ENCODE data around the gene CBX7.
A peak's percentile ranks its signal among the peaks of the same experiment; 100 is the strongest.

The CBX7 gene

DNA sequence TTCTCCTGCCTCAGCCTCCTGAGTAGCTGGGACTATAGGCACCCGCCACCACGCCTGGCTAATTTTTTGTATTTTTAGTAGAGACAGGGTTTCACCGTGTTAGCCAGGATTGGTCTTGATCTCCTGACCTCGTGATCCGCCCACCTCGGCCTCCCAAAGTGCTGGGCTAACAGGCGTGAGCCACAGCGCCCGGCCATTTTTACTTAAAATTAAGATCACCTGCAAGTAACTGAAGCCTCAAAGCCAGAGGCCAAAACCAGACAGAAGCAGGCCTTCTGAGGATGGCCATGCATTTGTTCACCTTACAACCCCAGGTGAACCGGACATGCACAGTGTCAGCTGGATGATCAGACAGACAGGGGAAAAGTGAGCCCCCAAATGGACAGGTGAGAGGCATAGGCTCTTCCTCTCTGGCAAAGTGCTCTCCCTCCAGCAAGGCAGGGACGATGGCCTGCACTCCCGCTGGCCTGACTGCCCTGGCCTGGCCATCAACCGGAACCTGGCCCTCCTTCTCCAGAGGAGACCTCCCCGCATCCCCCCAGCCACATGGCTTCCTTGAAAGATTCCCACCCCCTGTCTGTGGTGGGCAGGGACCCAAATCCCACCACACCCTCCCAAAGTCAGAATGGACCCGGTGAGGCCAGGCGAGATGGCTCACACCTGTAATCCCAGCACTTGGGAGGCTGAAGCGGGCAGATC lies 29.6 kb downstream of the CBX7 start:
- DNase-seq = no peak

DNA sequence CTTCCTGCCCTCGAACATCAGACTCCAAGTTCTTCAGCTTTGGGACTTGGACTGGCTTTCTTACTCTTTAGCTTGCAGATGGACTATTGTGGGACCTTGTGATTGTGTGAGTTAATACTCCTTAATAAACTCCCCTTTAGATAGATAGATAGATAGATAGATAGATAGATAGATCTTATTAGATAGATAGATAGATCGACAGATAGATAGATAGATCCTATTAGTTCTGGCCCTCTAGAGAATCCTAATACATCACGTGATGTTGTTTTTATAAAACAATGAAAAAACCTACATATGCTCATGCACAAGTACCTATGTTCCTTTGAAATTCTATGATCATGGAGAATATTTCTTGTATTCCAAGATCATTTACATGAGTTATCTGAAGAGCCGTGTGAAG lies 31.5 kb downstream of the CBX7 start:
- no peak for DNase-seq

DNA sequence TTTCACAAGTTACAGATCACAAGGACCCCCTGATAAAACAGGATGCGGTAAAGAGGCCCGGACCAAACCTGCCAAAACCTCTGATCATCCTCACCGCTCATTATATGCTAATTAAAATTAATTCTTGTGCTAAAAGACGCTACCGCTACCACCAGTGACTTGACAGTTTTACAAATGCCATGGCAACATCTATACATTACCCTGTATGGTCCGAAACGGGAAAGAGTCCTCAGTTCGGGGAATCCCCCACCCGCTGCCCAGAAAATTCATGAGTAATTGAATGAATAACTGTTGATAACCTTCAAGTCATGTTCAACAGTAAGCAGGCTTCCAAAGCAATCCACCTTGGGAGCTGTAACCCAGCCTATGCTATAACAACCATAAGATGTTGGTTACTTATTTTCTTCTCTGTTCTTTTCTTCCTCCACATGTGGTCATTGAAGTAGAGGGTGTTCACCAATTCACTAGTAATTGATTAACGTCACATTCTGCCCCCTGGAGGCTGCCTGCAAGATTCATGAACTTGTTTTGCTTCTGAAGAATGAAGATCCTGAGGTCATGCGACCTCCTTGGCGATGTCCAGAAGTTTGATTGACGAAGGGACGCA lies 34.8 kb downstream of the CBX7 start:
- peak in 1 of 2 experiments; percentile 11 for DNase-seq

DNA sequence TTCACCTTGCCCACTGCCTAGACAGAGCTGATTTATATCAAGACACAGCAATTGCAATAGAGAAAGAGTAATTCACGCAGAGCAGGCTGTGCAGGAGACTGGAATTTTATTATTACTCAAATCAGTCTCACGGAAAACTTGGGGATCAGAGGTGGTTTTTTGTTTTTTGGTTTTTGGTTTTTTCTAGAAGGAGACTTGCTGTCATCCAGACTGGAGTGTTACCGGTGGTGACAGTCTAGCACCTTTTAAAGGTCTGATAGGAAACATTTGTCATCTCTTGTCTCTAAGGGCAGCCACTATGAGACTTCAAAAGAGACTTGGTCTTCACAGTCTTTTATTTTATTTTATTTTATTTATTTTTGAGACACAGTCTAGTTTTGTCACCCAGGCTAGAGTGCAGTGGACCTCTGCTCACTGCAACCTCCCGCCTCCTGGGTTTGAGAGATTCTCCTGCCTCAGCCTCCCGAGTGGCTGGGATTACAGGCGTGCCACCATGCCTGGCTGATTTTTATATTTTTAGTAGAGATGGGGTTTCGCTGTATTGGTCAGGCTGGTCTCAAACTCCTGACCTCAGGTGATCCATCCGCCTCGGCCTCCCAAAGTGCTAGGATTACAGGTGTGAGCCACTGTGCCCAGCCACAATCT lies 36.4 kb downstream of the CBX7 start:
- no peak for DNase-seq

DNA sequence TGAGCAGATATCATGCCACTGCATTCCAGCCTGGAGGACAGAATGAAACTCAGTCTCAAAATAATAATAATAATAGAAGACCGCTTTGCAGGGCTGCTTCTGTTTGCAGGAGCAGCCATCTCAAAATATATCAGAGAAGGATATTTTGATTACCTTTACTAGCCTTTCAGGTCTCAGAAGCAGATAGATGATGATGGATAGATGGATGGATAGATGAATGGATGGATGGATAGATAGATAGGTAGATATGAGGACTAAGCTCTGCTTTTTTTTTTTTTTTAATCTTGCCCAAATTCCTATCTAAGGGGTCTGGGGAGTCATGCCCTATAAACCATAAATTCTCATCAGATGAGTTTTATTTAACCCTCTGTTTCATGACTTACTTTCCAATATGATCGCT lies 36.9 kb downstream of the CBX7 start:
- no peak for DNase-seq

DNA sequence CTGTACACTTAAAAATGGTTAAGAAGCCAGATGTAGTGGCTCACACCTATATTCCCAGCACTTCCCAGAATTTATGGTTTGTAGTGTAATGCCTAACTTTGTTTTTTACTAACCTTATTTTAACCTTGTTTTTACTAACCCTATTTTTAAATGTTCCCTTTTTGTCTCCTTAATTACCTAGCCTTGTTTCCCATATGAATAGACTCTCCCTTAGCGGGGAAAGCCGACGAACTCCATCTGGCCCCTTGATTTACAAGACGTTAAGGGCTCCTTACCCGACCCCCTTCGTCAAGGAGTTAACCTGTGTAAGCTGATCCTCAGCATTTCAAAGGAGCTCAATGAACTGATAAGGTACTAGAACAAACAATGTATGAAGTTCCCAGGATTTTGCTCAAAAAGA lies 38.4 kb downstream of the CBX7 start:
- DNase-seq = no peak

DNA sequence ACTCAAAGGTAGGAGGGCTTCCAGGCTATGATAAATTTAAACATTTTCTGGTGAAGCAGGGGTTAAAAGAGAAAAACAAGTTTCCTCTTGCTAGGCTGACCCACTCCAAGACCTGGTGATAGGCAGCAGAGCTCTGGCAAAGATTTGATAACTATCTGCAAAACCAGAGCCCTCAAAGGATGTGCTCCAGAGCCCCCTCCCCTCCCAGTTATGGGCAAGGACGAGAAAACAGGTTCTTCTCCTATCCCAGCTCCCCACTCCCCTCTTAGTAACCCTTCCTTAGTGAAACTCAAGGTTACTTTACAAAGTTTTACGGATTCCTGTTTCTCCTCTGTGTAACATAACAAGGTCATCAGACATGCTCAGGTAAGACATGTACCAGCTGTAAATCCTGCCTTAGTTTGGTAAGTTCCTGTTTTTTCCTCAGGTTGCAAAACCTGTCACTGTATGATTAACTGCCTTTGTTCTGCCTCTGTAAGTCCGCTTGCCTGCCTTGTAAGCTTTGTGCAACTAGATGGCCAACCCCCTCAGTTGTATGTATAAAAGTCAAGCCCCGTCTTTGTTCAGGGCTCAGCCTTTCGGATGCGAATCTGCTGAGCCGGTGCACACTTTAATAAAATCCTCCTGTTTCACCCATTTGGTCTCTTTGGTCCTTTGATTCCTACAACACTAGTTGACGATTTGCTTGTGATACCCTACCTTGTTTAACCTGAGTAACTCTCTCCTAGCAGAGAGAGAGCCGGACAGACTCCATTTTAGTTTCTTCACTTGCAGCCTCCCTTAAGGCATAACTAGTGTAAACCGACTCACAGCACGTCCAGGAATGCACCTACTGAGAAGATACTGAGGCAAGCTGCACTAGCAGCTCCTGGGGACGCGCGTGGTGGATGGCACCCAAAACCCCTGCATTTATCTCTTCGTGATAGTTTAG lies 41.6 kb downstream of the CBX7 start:
- no peak for DNase-seq

DNA sequence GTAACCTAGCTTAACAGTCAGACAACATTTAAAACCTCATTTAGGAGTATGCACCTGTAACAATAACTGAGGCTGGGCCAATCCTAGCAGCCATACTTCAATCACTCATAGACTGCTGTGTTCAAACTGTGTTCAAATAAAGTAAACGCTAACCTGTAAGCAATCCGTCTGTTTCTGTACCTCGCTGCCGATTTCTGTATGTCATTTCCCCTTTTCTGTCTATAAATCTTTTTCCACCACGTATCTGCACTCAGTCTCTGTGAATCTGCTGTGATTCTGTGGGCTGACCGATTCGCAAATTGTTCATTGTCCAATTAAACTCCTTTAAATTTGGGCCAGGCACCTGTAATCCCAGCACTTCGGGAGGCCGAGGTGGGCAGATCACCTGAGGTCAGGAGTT lies 43.1 kb downstream of the CBX7 start:
- DNase-seq = no peak

DNA sequence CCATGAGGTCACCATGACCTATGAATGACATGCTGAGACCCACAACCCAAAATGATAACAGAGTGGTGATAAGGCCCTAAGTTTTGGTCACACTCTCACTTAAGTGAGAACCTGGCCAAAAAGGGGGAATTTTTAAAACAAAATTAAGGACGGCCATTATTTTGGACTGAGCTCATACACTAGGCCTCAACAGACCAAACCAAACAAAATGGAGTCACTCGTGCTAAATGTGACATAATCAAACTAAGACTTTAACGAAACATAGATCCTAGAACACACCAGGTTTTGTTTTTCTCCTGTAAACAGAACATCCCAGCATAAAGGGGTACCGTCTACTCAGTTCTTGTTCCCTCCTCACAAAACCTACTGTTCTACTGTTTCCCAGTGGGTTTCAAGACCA lies 44.0 kb downstream of the CBX7 start:
- no peak for DNase-seq

DNA sequence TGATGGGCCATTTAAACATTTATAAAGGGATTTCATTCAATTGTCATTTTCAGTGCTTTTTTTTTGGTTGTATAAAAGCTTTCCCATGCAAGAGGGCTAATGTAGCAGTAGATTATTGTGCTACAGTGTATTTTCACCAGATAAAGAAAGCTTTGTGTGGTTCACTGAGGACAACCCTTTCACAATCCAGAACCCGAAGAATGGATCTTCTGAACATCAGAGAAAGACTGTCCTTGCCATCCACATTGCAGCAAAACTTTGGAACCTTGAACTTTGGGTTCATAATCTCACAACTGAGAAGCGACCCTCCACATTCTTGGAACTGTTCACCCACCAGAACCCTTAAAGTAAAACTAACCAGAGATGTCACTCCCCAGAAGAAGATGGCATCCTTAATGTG lies 46.2 kb downstream of the CBX7 start:
- DNase-seq = no peak

DNA sequence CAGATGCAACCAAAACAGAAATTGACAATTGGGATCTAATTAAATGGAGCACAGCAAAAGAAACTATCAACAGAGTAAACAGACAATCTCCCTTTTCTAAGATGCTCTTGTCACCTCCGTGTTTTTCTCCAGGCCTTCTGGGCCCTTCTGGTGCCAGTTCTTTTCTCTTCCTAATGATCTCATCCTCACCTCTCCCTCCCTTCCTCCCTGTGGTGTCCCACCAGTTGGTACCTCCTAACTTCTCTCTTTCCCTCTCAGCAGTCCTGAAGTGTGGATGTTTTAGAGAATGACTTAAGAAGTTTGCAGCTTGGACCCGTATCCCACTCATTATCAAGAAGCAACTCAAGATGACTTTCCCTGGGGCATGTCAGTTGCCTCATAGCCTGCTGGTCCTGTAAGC lies 49.0 kb downstream of the CBX7 start:
- DNase-seq = no peak

DNA sequence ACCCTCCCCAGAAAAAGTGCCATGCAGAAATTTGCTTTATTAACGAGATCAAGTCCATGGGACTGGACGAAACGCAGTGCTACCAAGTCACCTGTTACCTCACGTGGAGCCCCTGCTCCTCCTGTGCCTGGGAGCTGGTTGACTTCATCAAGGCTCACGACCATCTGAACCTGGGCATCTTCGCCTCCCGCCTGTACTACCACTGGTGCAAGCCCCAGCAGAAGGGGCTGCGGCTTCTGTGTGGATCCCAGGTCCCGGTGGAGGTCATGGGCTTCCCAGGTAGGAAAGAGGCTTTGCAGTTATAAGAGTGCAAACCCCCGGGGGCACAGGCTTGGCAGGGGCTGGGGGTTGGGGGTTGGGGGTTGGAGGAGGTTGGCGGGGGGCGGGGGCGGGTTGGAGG lies 51.3 kb downstream of the CBX7 start:
- DNase-seq = no peak

DNA sequence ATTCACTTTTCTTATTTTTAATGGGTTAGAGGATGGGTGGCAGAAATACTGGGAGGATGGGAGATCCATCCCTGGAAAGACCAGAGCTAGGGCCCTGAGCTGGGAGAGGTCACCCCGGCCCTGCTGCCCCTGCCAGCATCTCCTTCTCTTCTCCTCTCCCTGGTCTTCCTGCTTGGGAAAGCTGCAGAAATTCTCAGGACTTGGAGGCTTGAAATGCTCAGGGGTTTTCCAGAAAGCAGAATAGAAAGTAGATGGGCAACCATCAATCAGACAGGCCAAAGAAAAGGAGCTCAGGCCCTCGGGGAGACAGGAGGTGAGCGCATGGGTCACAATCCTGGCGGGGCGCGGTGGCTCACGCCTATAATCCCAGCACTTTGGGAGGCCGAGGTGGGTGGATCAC lies 53.9 kb downstream of the CBX7 start:
- no peak for DNase-seq

DNA sequence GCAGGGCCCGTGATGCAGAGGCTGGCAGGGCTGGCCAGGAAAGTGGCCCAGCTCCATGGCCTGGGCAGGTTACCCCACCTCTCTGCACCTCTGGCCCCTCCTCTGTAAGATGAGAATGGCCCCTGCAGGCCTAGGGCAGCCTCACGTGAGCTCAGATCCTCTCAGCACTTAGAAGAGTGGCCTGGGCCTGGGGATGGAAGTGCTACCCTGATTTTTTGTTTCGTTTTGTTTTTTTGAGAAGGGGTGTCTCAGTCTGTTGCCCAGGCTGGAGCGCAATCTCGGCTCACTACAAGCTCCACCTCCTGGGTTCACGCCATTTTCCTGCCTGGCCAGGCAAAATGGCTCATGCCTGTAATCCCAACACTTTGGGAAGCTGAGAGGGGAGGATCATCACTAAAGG lies 54.5 kb downstream of the CBX7 start:
- DNase-seq = no peak

DNA sequence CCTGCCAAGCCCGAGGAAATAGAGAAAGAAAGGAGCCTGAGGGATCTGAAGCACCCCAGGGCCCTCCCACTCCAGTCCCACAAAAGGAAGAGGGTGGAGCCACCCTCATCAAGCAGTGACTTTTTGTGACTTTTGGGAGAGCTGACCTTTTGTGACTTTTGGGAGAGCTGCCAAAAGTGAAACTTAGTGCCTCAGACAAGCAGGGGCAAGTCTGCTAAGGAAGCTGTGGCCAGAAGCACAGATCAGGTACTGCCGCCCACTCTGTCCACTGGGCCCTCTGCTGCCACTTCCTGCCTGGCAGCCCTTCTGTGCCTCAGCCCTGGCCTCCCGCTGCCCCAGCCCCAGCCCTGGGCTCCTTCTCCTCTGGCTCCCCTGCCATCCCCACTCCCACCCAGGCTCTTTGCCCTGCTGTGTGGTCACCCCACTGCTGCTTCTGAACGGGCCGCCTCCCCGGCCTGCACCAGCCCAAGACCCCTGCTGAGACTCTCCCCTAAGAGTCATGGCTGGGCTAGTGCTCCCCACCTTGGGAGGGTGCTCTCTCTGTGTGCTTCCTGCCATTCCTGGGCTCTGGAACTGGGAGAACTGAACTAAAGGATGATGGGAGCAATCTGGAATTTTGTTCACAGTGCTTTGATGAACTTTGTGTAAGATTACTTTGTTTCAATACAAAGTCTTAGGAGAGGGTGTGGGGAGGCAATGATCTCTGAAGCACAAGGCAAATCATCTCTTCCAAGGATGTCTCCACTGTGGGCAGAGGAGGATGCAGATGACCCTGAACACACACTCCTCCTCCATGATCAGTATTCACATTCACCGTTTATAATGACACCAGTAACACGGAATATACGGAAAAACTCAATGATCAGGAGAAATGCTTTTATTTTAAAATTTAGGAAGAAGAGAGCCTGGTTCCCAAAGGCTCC lies 55.1 kb downstream of the CBX7 start, which contains the start of gene APOBEC3H:
APOBEC3H (plus strand) TSS at position 147 of the 923 bp plus-strand sequence. CDS start 3,035 bp downstream, outside the sequence.
- DNase-seq = no peak

DNA sequence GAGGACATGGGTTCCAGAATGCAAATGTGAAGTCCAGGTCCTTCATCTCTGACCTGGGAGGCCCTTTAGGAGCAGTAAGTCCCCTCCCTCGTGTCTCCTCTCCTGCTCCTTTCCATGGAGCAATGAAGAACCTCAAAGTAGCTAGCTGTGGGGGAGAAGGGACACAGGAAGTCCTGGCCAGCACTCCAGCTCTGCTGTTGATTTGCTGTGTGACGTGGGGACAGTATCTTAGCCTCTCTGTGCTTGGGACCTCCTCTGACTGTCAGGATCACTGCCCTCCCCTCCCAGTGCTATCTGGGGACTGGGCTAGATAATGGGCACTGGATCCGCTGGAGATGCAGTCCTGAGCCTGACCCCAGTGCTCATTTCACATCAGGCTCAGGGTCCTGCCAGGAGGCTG lies 56.5 kb downstream of the CBX7 start:
- DNase-seq = no peak

DNA sequence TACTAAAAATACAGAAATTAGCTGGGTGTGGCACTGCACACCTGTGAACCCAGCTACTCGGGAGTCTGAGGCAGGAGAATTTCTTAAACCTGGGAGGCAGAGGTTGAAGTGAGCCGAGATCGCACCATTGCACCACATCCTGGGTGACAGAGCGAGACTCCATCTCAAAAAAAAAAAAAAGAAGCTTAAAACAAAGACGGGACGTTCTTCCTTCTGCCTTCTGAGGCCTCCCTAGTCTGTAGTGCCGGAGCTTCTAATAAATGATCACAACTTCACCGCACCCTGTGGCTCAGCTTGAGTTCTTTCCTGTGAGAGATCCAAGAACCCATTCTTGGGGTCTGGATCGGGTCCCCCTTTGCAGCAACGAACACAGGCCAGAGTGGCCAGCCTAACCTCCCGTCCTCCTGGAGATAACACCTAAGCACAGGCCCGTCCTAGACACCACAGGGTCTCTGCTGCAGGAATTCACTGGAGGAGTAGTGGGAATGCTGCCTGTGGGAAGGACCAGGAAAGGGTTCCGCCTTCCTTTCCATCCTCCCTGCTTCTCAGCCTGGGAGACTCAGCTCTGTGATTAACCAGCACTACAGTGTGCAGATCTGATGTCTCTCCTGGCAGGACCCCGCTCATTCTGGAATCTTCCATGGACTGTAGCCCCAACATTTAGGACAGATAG lies 57.6 kb downstream of the CBX7 start:
- no peak for DNase-seq

DNA sequence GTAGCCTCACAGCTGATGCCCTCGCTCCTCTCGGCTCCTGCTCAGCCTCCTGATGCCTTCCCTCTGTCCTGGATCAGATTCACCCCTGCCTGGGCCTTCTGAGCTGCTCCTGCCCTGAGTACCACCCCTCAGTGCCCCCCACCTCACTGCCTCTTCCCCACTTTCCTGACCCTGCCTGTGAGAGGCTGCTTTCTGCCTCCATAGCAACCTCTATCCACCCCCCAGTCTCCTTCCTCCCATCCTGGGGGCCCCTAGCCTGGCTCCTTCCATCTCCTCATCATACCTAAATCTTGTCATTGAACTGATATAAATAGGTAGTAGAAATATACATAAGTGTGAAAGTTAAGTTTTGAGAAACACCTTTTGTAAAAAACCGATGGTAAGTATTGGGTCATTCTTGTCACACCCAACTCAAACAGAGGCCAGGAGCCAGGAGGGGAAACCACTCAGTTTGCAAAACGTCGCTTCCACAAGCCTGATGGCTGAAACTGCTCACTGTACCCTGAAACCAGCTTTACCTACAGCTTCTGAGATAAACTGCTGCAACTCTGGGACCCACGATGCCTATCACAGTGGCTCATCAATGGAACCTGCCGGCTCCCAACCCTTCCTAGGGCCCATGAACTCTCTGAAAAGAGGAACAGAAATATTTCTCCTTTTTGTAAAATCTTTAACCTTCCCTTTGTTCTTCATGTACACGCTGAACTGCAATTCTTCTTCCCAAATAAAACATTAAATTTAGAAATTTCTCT lies 60.2 kb downstream of the CBX7 start:
- DNase-seq = no peak

DNA sequence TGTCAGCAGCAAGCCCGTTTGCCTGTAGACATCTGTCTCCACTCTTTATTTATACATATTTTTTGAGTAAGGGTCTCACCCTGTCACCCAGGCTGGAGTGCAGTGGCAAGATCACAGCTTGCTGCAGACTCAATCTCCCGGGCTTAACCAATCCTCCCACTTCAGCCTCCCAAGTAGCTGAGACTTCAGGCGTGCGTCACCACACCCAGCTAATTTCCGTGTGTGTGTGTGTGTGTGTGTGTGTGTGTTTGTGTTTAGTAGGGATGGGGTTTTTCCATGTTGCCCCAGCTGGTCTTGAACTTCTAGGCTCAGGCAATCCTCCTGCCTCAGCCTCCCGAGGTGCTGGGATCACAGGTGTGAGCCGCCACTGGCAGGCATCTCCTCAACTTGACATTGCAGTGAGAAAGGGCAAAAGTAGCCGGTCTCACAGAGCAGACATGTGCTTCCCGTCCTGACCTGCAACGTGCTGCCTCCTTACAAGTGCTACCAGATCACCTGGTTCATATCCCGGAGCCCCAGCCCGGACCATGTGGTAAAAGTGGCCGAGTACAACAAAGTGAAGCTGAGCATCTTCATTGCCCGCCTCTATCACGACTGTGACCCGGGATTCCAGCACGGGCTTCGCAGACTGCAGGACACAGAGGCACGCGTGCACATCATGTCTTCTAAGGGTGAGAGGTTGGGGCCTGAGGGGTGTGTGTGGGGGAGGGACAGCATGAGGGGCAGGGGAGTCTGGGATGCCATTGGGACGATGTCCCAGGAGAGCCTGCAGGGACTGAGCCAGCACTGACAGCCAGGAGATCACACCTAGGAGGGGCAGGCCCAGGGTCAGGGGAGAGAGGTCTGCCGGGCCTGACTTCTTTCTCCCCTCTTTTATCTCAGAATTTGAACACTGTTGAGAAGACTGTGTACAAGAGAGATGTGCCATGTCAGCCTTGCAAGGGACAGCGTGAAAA lies 61.1 kb downstream of the CBX7 start:
- no peak for DNase-seq

All from SW 1271 (cell line).